GM21381 (cell line): ENCODE data around the gene LINS1.

ENCODE experiments used
- ATAC-seq: cut with Tn5 transposase; IDR thresholded peaks from one replicate; pipeline ENCODE4 v1.9.1; 2021; ENCODE audit warnings: mild to moderate bottlenecking, moderate library complexity; ENCODE audit not compliant: unreplicated experiment

Gene LINS1

DNA sequence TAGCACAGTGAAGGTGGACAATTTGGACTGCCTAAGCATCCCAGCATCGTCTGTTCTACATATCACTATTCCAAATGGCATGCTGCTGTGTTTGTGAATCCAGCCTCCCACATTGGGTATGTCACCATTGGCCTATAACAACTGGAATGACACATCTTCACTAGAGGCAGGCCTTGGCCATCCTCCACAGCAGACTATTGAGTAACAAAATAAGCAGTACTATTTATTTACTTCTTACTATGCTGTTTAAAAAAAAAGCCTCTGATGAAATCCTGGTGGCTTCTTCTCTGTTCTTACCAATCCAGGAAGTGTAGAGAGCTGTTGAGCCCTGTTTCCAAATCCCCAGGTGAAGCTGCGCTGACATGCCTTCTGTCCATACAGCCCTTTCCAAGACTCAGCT, 42.7 kb downstream of the LINS1 start:
- ATAC-seq, result no peak

GRCh38 chr15:100558771-100559254, 43.2 kb downstream of the LINS1 start:
- no peak for ATAC-seq

DNA sequence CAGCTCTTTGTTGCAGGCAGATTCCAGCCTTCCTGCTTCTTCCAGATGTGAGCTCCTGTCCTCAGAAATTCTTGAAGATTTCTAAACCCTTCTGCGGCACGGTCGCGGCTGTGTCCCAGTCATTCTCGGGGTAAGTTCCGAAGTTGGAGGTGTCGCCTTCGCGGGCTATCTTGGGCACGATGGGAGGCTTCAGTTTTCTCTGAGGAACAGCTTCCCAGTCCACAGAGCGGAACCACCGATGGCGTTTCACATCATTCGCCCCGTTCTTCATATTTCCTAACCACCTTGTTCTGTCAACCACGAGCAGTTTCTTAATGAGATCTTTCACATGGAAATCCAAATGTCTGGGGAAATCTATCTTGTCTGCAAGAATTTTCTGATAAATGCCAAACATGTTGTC, 48.5 kb downstream of the LINS1 start:
- no peak for ATAC-seq

- ATAC-seq, result no peak
Measured at GRCh38 chr15:100547961-100548360, 54.0 kb downstream of the LINS1 start.

DNA sequence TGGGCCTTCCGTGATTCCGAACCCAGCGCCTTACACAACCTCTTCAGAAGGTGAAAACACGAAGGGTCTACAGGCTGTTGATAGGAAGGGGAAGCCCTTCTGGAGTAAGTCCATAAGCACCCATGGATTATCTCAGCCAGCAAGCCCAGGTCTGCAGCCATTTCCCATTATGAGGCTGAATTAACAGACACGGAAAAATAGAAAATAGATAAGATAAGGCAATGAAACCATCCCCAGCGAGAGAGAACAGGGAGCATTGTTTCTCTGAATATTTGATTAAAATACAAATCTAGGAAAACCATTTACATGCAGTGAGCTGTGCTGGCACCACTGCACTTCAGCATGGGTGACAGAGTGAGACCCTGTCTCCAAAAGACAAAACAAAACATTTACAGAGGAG, 57.0 kb downstream of the LINS1 start:
- no peak for ATAC-seq

GRCh38 chr15:100544338-100544841, 57.6 kb downstream of the LINS1 start:
- ATAC-seq, result no peak

DNA sequence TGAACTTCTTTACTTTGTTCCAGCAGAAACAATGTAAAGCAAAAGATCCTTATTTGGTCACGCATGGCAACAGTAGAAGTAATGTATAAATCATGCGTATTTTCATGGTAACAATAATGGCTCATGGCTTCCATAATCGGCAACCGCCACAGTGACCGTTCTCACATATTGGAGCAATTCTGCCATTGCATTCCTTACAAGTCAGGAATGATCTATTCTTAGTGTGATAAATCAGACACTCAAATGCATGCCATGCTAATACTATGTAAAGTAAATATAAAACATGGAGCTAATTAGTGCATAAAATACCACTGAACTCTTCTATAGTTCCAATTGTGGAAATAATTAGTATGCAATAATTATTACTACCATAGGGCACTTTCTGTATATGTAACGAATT, 59.7 kb downstream of the LINS1 start:
- no peak for ATAC-seq

- ATAC-seq, result peak; percentile 59
Measured at GRCh38 chr15:100537331-100537730, 64.7 kb downstream of the LINS1 start.

DNA sequence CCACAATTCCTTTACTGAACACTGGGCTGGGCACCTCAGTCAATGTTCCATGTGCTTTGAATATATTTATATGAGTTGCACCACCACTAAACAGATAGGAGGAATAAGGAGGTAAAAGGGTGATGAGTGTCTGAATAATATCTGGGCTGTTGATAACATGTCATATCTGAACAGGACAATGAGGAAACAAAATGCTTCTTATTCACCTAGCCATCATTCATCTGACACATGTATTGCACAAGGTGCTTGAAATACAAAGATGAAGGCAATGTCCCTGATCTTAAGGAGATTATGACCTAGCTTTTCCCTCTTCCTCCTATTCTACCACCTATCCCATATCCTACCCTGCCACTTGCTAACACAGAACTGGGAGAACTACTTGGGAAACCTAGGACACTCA, 65.3 kb downstream of the LINS1 start:
- no peak for ATAC-seq

DNA sequence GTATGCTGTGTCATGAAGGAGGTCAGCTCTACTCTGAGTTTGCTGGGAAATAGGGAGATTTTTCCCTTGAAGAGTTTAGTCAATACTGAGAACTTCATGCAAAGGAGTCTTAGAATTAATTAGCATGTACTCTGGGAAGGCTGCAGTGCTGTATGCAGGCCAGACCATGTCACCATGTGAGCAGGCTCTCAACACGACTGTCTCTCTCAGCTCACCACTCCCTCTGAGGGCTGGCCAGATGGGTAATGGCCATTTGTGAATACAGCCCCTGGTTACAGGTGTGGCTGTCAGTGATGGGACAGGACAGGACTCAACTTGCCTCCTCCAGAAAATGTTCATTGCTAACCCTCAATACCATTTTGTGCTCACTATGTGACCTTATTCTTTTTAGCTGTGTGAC, 68.1 kb downstream of the LINS1 start:
- no peak for ATAC-seq

DNA sequence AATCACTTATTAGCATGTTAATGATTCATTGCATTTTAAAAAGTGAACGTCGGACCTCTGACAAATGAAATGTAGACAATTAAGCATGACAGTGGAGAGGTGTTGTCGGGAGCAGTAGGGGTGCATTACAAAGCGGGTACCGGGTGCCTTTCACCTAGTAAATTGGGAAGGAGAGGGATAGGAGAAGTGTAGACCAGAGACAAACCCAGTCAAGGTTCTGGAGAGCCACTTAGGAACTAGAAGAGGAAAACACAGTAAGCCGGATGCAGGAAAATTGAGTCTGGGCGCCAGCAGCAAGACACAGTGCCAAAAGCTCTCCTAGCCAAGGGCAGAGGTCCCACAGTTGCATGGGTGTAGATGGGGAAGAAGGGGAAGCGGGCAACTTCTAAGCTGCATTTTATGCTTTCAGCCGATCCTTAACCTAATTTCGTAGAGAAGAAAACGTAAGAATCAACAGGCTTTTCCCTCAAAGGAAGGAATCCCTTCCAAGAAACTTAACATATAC, 70.1 kb downstream of the LINS1 start:
- ATAC-seq, result no peak

GRCh38 chr15:100531204-100531603, 70.8 kb downstream of the LINS1 start:
- ATAC-seq, result no peak

DNA sequence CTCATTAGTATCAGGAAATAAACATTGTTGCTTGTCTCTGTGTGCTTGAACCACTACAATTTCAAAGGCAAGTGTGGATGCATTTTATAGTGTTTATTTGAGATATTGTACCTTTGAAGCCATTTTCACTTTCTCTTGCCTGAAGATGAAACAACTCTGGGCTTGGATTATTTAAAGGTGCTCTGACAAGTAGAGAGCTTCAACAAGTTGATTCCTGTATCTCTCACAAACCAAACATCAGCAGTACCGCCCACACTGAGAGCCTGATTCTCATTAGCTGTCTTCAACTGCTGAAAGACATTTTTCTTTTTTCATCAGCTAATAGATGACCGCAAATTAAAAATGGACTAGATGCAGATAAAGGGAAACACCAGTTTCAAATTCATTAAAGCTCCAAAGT, 72.4 kb downstream of the LINS1 start:
- ATAC-seq, result no peak

- no peak for ATAC-seq
Measured at GRCh38 chr15:100528833-100529428, 73.1 kb downstream of the LINS1 start, which contains the start of gene CERS3. Gene CERS3, minus strand, starts transcription at chr15:100528950. Its CDS starts 27,101 bp downstream, at chr15:100501849.

GRCh38 chr15:100526027-100526481, 75.9 kb downstream of the LINS1 start:
- ATAC-seq, result no peak

DNA sequence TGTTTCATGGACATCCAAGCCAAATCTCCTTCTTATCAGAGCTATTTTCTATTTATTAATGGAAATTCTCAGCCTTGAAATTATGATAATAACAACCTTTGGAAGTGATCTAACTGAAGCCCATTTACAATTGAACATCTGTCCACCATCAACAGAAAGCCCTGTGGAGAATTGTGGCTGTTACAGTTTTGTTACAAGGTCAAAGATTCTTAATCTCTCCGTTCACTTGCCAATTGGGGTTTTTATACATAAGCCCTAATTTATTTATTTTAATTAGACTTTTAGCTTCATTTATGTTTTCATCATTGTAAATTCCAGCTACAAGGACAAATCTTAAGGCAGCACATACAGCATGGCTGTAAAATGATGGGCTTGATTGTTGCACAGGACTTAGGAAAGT, 76.5 kb downstream of the LINS1 start:
- ATAC-seq, result no peak

- no peak for ATAC-seq
Measured at GRCh38 chr15:100524326-100524725, 77.7 kb downstream of the LINS1 start.

- ATAC-seq, result no peak
Measured at GRCh38 chr15:100521907-100522306, 80.1 kb downstream of the LINS1 start.

GRCh38 chr15:100520132-100520921, 81.7 kb downstream of the LINS1 start:
- no peak for ATAC-seq

GRCh38 chr15:100517846-100518245, 84.1 kb downstream of the LINS1 start:
- ATAC-seq, result no peak
